Stomach (tissue), 4 donors: ENCODE measurements around the gene SNTG2.

Experiments
- POLR2A ChIP-seq, 4 donors: fragments of 450-650 bp; IDR thresholded peaks; one replicate each; pipeline ENCODE4 v1.6.1; 2016; ENCODE audit warnings: antibody characterized with exemption in 4 of 4, control low read depth in 2 of 4, mild to moderate bottlenecking in 1 of 4, moderate library complexity in 1 of 4
- TF ChIP-seq, protein P1 (sequence below), 7 experiments: fragments of 450-650 bp in 4 of 7; fragments of 200-600 bp in 3 of 7; sonication (generic) in 3 of 7; IDR thresholded peaks; one replicate each; pipeline ENCODE4 v1.5.1; 2016 to 2019; ENCODE audit warnings: antibody characterized with exemption in 7 of 7, control low read depth in 2 of 7, mild to moderate bottlenecking in 1 of 7

DNA sequence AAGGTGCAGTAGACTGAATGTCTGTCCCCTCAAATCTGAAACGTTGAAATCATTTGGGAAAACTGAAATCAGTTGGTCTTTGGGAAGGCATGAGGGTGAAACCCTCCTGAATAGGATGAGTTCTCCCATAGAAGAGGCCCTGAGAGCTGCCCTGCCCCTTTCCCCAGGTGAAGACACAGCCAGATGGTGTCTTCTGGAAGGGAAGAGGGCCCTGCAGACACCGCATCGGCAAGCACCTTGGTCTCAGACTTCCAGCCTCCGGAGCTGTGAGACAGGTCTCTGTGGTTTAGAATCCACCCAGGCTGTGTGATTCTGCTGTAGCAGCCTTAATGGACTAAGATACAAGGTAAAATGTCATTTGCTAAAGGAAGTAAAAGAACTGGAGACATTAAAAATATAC lies 42.1 kb upstream of the SNTG2 start:
- TF ChIP-seq, protein P1, sequence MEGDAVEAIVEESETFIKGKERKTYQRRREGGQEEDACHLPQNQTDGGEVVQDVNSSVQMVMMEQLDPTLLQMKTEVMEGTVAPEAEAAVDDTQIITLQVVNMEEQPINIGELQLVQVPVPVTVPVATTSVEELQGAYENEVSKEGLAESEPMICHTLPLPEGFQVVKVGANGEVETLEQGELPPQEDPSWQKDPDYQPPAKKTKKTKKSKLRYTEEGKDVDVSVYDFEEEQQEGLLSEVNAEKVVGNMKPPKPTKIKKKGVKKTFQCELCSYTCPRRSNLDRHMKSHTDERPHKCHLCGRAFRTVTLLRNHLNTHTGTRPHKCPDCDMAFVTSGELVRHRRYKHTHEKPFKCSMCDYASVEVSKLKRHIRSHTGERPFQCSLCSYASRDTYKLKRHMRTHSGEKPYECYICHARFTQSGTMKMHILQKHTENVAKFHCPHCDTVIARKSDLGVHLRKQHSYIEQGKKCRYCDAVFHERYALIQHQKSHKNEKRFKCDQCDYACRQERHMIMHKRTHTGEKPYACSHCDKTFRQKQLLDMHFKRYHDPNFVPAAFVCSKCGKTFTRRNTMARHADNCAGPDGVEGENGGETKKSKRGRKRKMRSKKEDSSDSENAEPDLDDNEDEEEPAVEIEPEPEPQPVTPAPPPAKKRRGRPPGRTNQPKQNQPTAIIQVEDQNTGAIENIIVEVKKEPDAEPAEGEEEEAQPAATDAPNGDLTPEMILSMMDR (IDR thresholded peaks at IDR 0.05): no peak
- no peak for TF ChIP-seq POLR2A (IDR thresholded peaks at IDR 0.05)
